WTC11 (cell line): ENCODE data around the gene HS1BP3. TPM values are rescaled to one million over a fixed set of nuclear protein-coding genes. Genes with fewer than 3 reads are reported as not detected.

ENCODE experiments used
- ATAC-seq: fragments of 200-7000 bp; cut with Tn5 transposase; 2 replicates; pipeline ENCODE4 v1.10.0; 2021; ENCODE audit warnings: mild to moderate bottlenecking, moderate library complexity
- CTCF ChIA-PET: fragments of 300-600 bp; sonication (Branson Sonifier 250); formaldehyde crosslinking; loops from one replicate; lab custom pipeline; 2021; ENCODE audit warnings: antibody characterized with exemption; lab: Charles Lee
- POLR2A ChIA-PET: fragments of 350-600 bp; sonication (Branson Sonifier 250); formaldehyde crosslinking; loops from one replicate; lab custom pipeline; 2021; ENCODE audit warnings: antibody characterized with exemption; lab: Charles Lee
- DNase-seq: peaks from one replicate; pipeline ENCODE4 v3.0.0; 2021; ENCODE audit warnings: low spot score
- H3K27ac Mint-ChIP-seq: 2 replicates; pipeline ENCODE4 v1.8.0; 2021; ENCODE audit warnings: mixed read lengths
- H3K27me3 Mint-ChIP-seq: 2 replicates; pipeline ENCODE4 v1.8.0; 2021; ENCODE audit warnings: low read depth, mild to moderate bottlenecking, moderate library complexity, mixed read lengths
- H3K36me3 Mint-ChIP-seq: 2 replicates; pipeline ENCODE4 v1.8.0; 2021; ENCODE audit warnings: mixed read lengths
- H3K4me1 Mint-ChIP-seq: 2 replicates; pipeline ENCODE4 v1.8.0; 2022; ENCODE audit warnings: mixed read lengths
- H3K4me3 Mint-ChIP-seq: 2 replicates; pipeline ENCODE4 v1.8.0; 2021; ENCODE audit warnings: mild to moderate bottlenecking, moderate library complexity, mixed read lengths
- H3K9me3 Mint-ChIP-seq: 2 replicates; pipeline ENCODE4 v1.8.0; 2021; ENCODE audit warnings: mixed read lengths
- ATF1 ChIP-seq: sonication (generic); formaldehyde crosslinking; IDR thresholded peaks from 2 replicates; pipeline ENCODE4 v1.8.1; 2023; ENCODE audit warnings: mild to moderate bottlenecking, moderate library complexity, missing genetic modification reagents
- CREB1 ChIP-seq: sonication (generic); formaldehyde crosslinking; IDR thresholded peaks from 2 replicates; pipeline ENCODE4 v1.8.0; 2023; ENCODE audit warnings: mild to moderate bottlenecking, missing genetic modification reagents
- CREM ChIP-seq: sonication (generic); formaldehyde crosslinking; IDR thresholded peaks from 2 replicates; pipeline ENCODE4 v1.8.1; 2022; ENCODE audit warnings: mild to moderate bottlenecking, missing genetic modification reagents, moderate library complexity
- GTF2I ChIP-seq: fragments of 250-450 bp; sonication (Bioruptor Pico); conservative IDR thresholded peaks from 2 replicates; pipeline ENCODE4 v1.4.0; 2021; ENCODE audit warnings: mild to moderate bottlenecking
- JUN ChIP-seq: sonication (generic); formaldehyde crosslinking; IDR thresholded peaks from 2 replicates; pipeline ENCODE4 v1.8.0; 2023; ENCODE audit warnings: mild to moderate bottlenecking, missing genetic modification reagents
- MXD4 ChIP-seq: fragments of 250-450 bp; sonication (Bioruptor Pico); IDR thresholded peaks from 2 replicates; pipeline ENCODE4 v1.8.0; 2021; ENCODE audit warnings: mild to moderate bottlenecking, moderate library complexity, borderline replicate concordance
- MYBL2 ChIP-seq: sonication (generic); formaldehyde crosslinking; IDR thresholded peaks from 2 replicates; pipeline ENCODE4 v1.8.1; 2023; ENCODE audit warnings: mild to moderate bottlenecking, moderate library complexity, missing genetic modification reagents
- NFYB ChIP-seq: sonication (generic); formaldehyde crosslinking; conservative IDR thresholded peaks from 2 replicates; pipeline ENCODE4 v1.8.0; 2022; ENCODE audit warnings: low read depth, missing genetic modification reagents
- NR1H2 ChIP-seq: sonication (generic); formaldehyde crosslinking; IDR thresholded peaks from 2 replicates; pipeline ENCODE4 v1.9.0; 2021; ENCODE audit warnings: mild to moderate bottlenecking, moderate library complexity, missing genetic modification reagents
- NR3C1 ChIP-seq: sonication (generic); formaldehyde crosslinking; conservative IDR thresholded peaks from 2 replicates; pipeline ENCODE4 v1.8.1; 2023; ENCODE audit warnings: low read depth, mild to moderate bottlenecking, missing genetic modification reagents
- RELA ChIP-seq: sonication (generic); formaldehyde crosslinking; IDR thresholded peaks from 2 replicates; pipeline ENCODE4 v1.8.1; 2022; ENCODE audit warnings: missing genetic modification reagents, mild to moderate bottlenecking, borderline replicate concordance
- SOX15 ChIP-seq: fragments of 250-450 bp; sonication (Bioruptor Pico); IDR thresholded peaks from 2 replicates; pipeline ENCODE4 v1.9.0; 2021; ENCODE audit warnings: mild to moderate bottlenecking
- SP1 ChIP-seq: sonication (generic); formaldehyde crosslinking; conservative IDR thresholded peaks from 2 replicates; pipeline ENCODE4 v1.8.1; 2022; ENCODE audit warnings: missing genetic modification reagents
- TCF7 ChIP-seq: sonication (generic); formaldehyde crosslinking; IDR thresholded peaks from 2 replicates; pipeline ENCODE4 v1.8.0; 2022; ENCODE audit warnings: mild to moderate bottlenecking, low read depth, missing genetic modification reagents, moderate library complexity
- TP53 ChIP-seq: sonication (generic); formaldehyde crosslinking; IDR thresholded peaks from 2 replicates; pipeline ENCODE4 v1.8.1; 2023; ENCODE audit warnings: mild to moderate bottlenecking, missing genetic modification reagents
- ZBTB21 ChIP-seq: sonication (generic); formaldehyde crosslinking; IDR thresholded peaks from 2 replicates; pipeline ENCODE4 v1.8.1; 2023; ENCODE audit warnings: mild to moderate bottlenecking, missing genetic modification reagents, borderline replicate concordance
- ZNF263 ChIP-seq: sonication (generic); formaldehyde crosslinking; IDR thresholded peaks from 2 replicates; pipeline ENCODE4 v1.8.1; 2022; ENCODE audit warnings: low read depth, mild to moderate bottlenecking, moderate library complexity, missing genetic modification reagents
- ZNF396 ChIP-seq: fragments of 250-450 bp; sonication (Bioruptor Pico); IDR thresholded peaks from 2 replicates; pipeline ENCODE4 v1.8.0; 2021; ENCODE audit warnings: mild to moderate bottlenecking, moderate library complexity, borderline replicate concordance
- ZNF423 ChIP-seq: fragments of 250-450 bp; sonication (Bioruptor Pico); IDR thresholded peaks from 2 replicates; pipeline ENCODE4 v2.1.2; 2022; ENCODE audit warnings: mild to moderate bottlenecking, moderate library complexity
- total RNA-seq: library from RNA; stranded (reverse); gene quantifications from 3 replicates; pipeline ENCODE4 v1.2.3, GENCODE V29; 2021
- TF ChIP-seq, protein P1 (sequence below): fragments of 250-450 bp; sonication (Bioruptor Pico); IDR thresholded peaks from 2 replicates; pipeline ENCODE4 v1.9.0; 2021; ENCODE audit warnings: mild to moderate bottlenecking, borderline replicate concordance
- TF ChIP-seq, protein P2 (sequence below): sonication (generic); formaldehyde crosslinking; IDR thresholded peaks from 2 replicates; pipeline ENCODE4 v1.8.0; 2022; ENCODE audit warnings: mild to moderate bottlenecking, missing genetic modification reagents
- TF ChIP-seq, protein P3 (sequence below): fragments of 250-450 bp; sonication (Bioruptor Pico); IDR thresholded peaks from 2 replicates; pipeline ENCODE4 v2.1.2; 2022; ENCODE audit warnings: mild to moderate bottlenecking, moderate library complexity
- TF ChIP-seq, protein P4 (sequence below): sonication (generic); formaldehyde crosslinking; IDR thresholded peaks from 2 replicates; pipeline ENCODE4 v1.8.0; 2022; ENCODE audit warnings: missing genetic modification reagents
- TF ChIP-seq, protein P5 (sequence below): fragments of 250-450 bp; sonication (Bioruptor Pico); IDR thresholded peaks from 2 replicates; pipeline ENCODE4 v1.9.0; 2021; ENCODE audit warnings: moderate library complexity, mild to moderate bottlenecking, inconsistent platforms, borderline replicate concordance

The HS1BP3 gene
- total RNA-seq, 1 experiment from 2014 or later: 17.9 TPM

DNA sequence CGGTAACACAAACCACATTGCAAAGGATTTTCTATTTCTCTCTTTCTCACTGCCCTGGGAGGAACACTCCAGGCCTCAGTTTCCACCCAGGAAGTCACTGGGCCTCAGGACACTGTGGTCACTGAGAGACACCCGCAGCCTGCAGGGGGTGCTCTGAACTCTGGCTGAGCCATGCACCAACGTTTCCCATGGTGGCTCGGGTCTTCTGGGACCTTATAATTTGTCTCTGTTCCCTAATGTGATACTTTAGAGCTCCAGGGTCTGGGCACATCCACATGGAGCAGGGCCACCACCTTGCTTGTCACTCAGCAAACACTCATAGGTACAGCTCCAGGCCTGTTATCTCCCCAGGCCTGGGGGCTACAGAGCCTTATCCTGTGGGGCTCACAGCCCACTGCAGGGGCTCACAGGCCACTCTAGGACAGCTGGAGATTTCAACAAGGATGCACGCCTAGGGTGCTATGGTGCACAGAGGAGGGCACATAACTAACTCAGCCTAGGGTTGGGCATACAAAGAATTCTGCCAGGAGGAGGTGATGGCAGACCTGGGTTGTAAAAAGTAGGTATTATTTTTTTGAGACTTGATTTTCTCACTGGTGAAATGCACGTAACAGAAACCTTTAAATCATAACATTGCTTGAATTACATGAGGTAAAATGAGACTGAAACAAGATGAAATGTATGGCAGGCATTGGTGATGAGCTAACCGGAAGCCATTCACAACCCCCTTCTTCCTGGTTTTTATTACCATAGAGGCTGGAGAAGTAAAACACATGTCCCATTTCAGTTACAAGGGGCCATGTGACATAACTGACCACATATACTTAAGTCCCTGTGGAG is 3.0 kb upstream of the HS1BP3 start (continued):
- TF ChIP-seq, protein P1, sequence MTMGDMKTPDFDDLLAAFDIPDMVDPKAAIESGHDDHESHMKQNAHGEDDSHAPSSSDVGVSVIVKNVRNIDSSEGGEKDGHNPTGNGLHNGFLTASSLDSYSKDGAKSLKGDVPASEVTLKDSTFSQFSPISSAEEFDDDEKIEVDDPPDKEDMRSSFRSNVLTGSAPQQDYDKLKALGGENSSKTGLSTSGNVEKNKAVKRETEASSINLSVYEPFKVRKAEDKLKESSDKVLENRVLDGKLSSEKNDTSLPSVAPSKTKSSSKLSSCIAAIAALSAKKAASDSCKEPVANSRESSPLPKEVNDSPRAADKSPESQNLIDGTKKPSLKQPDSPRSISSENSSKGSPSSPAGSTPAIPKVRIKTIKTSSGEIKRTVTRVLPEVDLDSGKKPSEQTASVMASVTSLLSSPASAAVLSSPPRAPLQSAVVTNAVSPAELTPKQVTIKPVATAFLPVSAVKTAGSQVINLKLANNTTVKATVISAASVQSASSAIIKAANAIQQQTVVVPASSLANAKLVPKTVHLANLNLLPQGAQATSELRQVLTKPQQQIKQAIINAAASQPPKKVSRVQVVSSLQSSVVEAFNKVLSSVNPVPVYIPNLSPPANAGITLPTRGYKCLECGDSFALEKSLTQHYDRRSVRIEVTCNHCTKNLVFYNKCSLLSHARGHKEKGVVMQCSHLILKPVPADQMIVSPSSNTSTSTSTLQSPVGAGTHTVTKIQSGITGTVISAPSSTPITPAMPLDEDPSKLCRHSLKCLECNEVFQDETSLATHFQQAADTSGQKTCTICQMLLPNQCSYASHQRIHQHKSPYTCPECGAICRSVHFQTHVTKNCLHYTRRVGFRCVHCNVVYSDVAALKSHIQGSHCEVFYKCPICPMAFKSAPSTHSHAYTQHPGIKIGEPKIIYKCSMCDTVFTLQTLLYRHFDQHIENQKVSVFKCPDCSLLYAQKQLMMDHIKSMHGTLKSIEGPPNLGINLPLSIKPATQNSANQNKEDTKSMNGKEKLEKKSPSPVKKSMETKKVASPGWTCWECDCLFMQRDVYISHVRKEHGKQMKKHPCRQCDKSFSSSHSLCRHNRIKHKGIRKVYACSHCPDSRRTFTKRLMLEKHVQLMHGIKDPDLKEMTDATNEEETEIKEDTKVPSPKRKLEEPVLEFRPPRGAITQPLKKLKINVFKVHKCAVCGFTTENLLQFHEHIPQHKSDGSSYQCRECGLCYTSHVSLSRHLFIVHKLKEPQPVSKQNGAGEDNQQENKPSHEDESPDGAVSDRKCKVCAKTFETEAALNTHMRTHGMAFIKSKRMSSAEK: no peak
- TF ChIP-seq ZNF396 (no peak), ZNF423 (CRISPR knock-in tag) (no peak), ZNF263 (CRISPR knock-in tag) (no peak), RELA (CRISPR knock-in tag) (no peak), NR3C1 (CRISPR knock-in tag) (no peak), ZBTB21 (CRISPR knock-in tag) (no peak), JUN (CRISPR knock-in tag) (no peak), MXD4 (no peak), MYBL2 (no peak)
- TF ChIP-seq, protein P2, sequence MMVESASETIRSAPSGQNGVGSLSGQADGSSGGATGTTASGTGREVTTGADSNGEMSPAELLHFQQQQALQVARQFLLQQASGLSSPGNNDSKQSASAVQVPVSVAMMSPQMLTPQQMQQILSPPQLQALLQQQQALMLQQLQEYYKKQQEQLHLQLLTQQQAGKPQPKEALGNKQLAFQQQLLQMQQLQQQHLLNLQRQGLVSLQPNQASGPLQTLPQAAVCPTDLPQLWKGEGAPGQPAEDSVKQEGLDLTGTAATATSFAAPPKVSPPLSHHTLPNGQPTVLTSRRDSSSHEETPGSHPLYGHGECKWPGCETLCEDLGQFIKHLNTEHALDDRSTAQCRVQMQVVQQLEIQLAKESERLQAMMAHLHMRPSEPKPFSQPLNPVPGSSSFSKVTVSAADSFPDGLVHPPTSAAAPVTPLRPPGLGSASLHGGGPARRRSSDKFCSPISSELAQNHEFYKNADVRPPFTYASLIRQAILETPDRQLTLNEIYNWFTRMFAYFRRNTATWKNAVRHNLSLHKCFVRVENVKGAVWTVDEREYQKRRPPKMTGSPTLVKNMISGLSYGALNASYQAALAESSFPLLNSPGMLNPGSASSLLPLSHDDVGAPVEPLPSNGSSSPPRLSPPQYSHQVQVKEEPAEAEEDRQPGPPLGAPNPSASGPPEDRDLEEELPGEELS: no peak
- TF ChIP-seq, protein P3, sequence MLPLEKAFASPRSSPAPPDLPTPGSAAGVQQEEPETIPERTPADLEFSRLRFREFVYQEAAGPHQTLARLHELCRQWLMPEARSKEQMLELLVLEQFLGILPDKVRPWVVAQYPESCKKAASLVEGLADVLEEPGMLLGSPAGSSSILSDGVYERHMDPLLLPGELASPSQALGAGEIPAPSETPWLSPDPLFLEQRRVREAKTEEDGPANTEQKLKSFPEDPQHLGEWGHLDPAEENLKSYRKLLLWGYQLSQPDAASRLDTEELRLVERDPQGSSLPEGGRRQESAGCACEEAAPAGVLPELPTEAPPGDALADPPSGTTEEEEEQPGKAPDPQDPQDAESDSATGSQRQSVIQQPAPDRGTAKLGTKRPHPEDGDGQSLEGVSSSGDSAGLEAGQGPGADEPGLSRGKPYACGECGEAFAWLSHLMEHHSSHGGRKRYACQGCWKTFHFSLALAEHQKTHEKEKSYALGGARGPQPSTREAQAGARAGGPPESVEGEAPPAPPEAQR (CRISPR knock-in tag): no peak

DNA sequence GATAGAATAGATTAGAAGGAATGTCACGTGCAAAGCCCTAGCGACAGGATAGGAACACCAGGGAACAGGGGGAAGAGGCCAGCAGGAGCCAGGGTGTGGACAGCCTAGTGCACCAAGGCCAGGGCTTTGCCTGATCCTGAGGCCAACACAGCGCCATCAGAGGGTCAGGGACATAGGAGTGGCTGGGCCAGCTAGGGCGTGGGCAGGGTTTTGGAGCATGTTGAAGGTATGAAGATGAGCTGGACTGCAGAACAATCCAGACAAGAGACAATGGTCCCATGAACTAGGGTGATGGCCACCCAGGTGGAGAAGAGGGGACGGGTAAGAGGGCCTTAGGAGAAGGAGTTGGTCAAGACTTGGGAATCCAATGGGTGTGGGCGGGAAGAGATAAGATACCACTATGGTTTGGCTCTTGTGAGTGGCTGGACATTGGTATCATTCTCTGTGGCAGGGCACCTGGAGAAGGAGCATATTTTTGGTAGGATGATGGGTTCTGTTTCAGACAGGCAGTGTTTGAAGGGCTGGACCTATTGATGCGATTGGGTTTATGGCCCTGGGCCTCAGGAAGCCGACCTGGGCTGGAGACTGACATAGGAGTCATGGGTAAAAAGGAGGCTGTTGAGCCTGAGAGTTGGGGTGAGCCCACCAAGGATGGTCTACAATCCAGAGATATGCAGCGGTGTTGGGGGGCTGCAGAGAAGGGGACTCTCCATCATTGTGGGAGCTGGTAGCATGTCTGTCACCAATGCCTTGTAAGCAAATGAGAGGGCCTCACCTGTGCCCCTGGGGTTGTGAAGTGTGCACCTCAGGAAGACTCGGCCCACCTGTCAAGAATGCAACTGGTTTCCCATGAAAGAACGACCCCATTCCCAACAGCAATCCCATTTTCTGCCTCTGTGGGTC is 2.0 kb upstream of the HS1BP3 start:
- Mint-ChIP-seq H3K4me3 (no peak overlapping the region), H3K27ac (no peak overlapping the region), H3K27me3 (peaks cover 17% of the 10 kb centered on the region), H3K4me1 (peaks cover 30% of the 10 kb centered on the region), H3K36me3 (no peaks in the 10 kb centered on the region), H3K9me3 (no peaks in the 10 kb centered on the region)
- ChIA-PET POLR2A (no interaction called here), CTCF (interaction anchor here (0.6 to 4.7 kb wide), 5 partner anchors 8 to 25 kb away, joined by 3 to 77 read pairs (median 42); partner anchors contain the start of gene GDF7)
- ATAC-seq (no peak), DNase-seq (no peak)
- TF ChIP-seq ATF1 (no peak), NFYB (CRISPR knock-in tag) (no peak), NR1H2 (CRISPR knock-in tag) (no peak), SP1 (CRISPR knock-in tag) (no peak), ZNF396 (no peak), CREB1 (no peak), CREM (CRISPR knock-in tag) (no peak), TP53 (no peak), SOX15 (CRISPR knock-in tag) (no peak), TCF7 (no peak), GTF2I (CRISPR knock-in tag) (no peak)
- TF ChIP-seq, protein P4, sequence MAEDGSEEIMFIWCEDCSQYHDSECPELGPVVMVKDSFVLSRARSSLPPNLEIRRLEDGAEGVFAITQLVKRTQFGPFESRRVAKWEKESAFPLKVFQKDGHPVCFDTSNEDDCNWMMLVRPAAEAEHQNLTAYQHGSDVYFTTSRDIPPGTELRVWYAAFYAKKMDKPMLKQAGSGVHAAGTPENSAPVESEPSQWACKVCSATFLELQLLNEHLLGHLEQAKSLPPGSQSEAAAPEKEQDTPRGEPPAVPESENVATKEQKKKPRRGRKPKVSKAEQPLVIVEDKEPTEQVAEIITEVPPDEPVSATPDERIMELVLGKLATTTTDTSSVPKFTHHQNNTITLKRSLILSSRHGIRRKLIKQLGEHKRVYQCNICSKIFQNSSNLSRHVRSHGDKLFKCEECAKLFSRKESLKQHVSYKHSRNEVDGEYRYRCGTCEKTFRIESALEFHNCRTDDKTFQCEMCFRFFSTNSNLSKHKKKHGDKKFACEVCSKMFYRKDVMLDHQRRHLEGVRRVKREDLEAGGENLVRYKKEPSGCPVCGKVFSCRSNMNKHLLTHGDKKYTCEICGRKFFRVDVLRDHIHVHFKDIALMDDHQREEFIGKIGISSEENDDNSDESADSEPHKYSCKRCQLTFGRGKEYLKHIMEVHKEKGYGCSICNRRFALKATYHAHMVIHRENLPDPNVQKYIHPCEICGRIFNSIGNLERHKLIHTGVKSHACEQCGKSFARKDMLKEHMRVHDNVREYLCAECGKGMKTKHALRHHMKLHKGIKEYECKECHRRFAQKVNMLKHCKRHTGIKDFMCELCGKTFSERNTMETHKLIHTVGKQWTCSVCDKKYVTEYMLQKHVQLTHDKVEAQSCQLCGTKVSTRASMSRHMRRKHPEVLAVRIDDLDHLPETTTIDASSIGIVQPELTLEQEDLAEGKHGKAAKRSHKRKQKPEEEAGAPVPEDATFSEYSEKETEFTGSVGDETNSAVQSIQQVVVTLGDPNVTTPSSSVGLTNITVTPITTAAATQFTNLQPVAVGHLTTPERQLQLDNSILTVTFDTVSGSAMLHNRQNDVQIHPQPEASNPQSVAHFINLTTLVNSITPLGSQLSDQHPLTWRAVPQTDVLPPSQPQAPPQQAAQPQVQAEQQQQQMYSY: no peak
- TF ChIP-seq, protein P5, sequence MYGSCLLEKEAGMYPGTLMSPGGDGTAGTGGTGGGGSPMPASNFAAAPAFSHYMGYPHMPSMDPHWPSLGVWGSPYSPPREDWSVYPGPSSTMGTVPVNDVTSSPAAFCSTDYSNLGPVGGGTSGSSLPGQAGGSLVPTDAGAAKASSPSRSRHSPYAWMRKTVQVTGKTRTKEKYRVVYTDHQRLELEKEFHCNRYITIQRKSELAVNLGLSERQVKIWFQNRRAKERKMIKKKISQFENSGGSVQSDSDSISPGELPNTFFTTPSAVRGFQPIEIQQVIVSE: no peak
